Epithelial cell of umbilical artery (primary cell): ENCODE measurements around the gene CFI. TPM values are rescaled to one million over a fixed set of nuclear protein-coding genes. Genes with fewer than 3 reads are reported as not detected.

Source experiments
- total RNA-seq: library from RNA; depleted of rRNA; stranded (reverse); fragments of >200 nt; gene quantifications from 2 replicates; pipeline ENCODE4 v1.2.3, GENCODE V29; 2014

Gene CFI
- 8.8 and 37.5 TPM in 2 replicates for total RNA-seq

GRCh38 chr4:109801895-109802319, at the start of gene CFI:
CFI (minus strand) TSS chr4:109801999; CDS start chr4:109801971, 28 bp downstream.

GRCh38 chr4:109847896-109848442, 46.2 kb upstream of the CFI start, which contains the start of gene LRIT3:
LRIT3 (plus strand) TSS chr4:109848107; CDS start chr4:109848202, 95 bp downstream.

GRCh38 chr4:109827672-109828071, 25.9 kb upstream of the CFI start, which contains the start of gene RRH:
RRH (plus strand) TSS chr4:109827972; CDS start chr4:109828028, 56 bp downstream.

GRCh38 chr4:109815151-109816081, 13.6 kb upstream of the CFI start, which contains the start of gene GAR1:
GAR1 (plus strand) TSS chr4:109815762; CDS start chr4:109816165, 403 bp downstream.

GRCh38 chr4:109729718-109730618, 71.8 kb downstream of the CFI start, which contains the start of gene PLA2G12A:
PLA2G12A (minus strand) TSS chr4:109730070; CDS start chr4:109729809, 261 bp downstream.

GRCh38 chr4:109702950-109703663, 98.7 kb downstream of the CFI start, which contains the start of gene CASP6:
CASP6 (minus strand) TSS chr4:109703445; CDS start chr4:109703395, 50 bp downstream.

Other genes starting within 250 kb of the CFI start
- gene MCUB, start 241.8 kb downstream of the CFI start, total RNA-seq, result 54.6 and 64.6 TPM in 2 replicates
- gene CASP6, start 98.6 kb downstream of the CFI start, total RNA-seq, result 68.9 and 79.0 TPM in 2 replicates
- gene PLA2G12A, start 71.9 kb downstream of the CFI start, total RNA-seq, result 9.3 and 14.9 TPM in 2 replicates
- gene GAR1, start 13.8 kb upstream of the CFI start, total RNA-seq, result 4.0 and 5.5 TPM in 2 replicates
- not detected in 2 replicates for gene RRH, start 26.0 kb upstream of the CFI start, total RNA-seq
- gene LRIT3, start 46.1 kb upstream of the CFI start, total RNA-seq, result not detected in 2 replicates
- under 0.01 and 0.15 TPM in 2 replicates for gene EGF, start 110.9 kb upstream of the CFI start, total RNA-seq